ENCODE results near the gene HOXA3. TPM values are rescaled to one million over a fixed set of nuclear protein-coding genes. Genes with fewer than 3 reads are reported as not detected.

The HOXA3 gene
- total and polyA plus RNA-seq, 9 of the 15 experiments (the other 6 are each of a cell fraction or from before 2014, with no cell fraction given) = 0.04 to 0.13 TPM; not detected in 7

- H3K27ac ChIP-seq (ENCODE audit: extremely low read depth, low read depth, low read length) = no peak overlapping the region
- H3K9ac ChIP-seq (ENCODE audit: insufficient read depth in 1 of 2, low read depth in 2 of 2, low read length in 2 of 2) = no peak overlapping the region
- H3K27me3 ChIP-seq (ENCODE audit: control insufficient read depth in 2 of 2, insufficient read depth in 2 of 2, low read length in 2 of 2) = peaks cover 30 to 50% of the 10 kb centered on the region in 2 experiments
- no peak for DNase-seq (ENCODE audit: extremely low read depth in 1 of 4, low spot score in 3 of 4)
- ChIA-PET POLR2A (interaction anchor here (0.5 to 0.7 kb wide), 2 partner anchors 543 to 706 kb away, joined by 3 read pairs; no protein-coding TSS in a partner anchor), CTCF (ENCODE audit: low intra/inter-chr PET ratio) (interaction anchor here (0.6 kb wide), 1 partner anchor 1491 kb away, joined by 3 read pairs; no protein-coding TSS in a partner anchor)
- H3K4me1 ChIP-seq (replicated peaks in 1 of 2; ENCODE audit: control insufficient read depth in 2 of 2, insufficient read depth in 2 of 2, low read length in 2 of 2) = peaks cover 0 to 11% of the 10 kb centered on the region in 2 experiments; a peak in 1 of 5 replicates
- ATAC-seq = no peak
- BruUV-seq (replicated peaks) = no TSS peak
- no peaks in the 10 kb centered on the region for H3K9me1 ChIP-seq (ENCODE audit: control insufficient read depth, insufficient read depth, low read length)
- H3K36me3 ChIP-seq (ENCODE audit: control insufficient read depth, insufficient read depth, low read length) = no peaks in the 10 kb centered on the region
- 42% methylated on average over 27 of the region's 93 CpGs for WGBS (ENCODE audit: insufficient coverage, low coverage, missing lambda C conversion rate)
- 0 out of 2 replicates have a peak, but pooled peaks cover 3% of the 10 kb centered on the region for H4K20me1 ChIP-seq (replicated peaks; ENCODE audit: control insufficient read depth, insufficient read depth, low read length)
- FAIRE-seq = no peak
- H3K4me3 ChIP-seq = no peak overlapping the region
- in situ Hi-C loops (cut with MboI) (no loop called here), intact Hi-C loops (cut with micrococcal nuclease) (loop anchor here (5.0 kb wide), 2 partner anchors 378 to 573 kb away; no protein-coding TSS in a partner anchor)
- no peak overlapping the region for H2AFZ ChIP-seq (ENCODE audit: low read depth, low read length)
- H3K4me2 ChIP-seq (ENCODE audit: insufficient read depth, low read length) = no peak overlapping the region
- H3K79me2 ChIP-seq (ENCODE audit: control insufficient read depth, insufficient read depth, low read length) = no peaks in the 10 kb centered on the region
- peak; percentile 84 for TF ChIP-seq ZNF239 (CRISPR knock-in tag; IDR thresholded peaks at IDR 0.05)
- TF ChIP-seq C11orf30 (IDR thresholded peaks at IDR 0.05; ENCODE audit: low read depth) = no peak
- no peaks in the 10 kb centered on the region for H3K9me3 ChIP-seq (replicated peaks; ENCODE audit: control insufficient read depth, insufficient read depth, low read depth, low read length)
These were observed 46.8 kb upstream of the HOXA3 start for GRCh38 chr7:27198871-27199801.

Data from K562 (cell line).